Ovary (tissue), 3 donors: ENCODE data around the gene SUSD6.

Experiments used
- CTCF ChIP-seq, 3 donors: fragments of 450-650 bp in 2 of 3; fragments of 200-600 bp in 1 of 3; IDR thresholded peaks; one replicate each; pipeline versions ENCODE4 v1.5.1 to v1.8.0; 2016 to 2022; ENCODE audit warnings: antibody characterized with exemption in 3 of 3, mild to moderate bottlenecking in 1 of 3
- EP300 ChIP-seq: sonication (generic); formaldehyde crosslinking; IDR thresholded peaks from one replicate; pipeline ENCODE4 v1.6.1; 2017; ENCODE audit warnings: antibody characterized with exemption
- donor health status: DM: no; HTN: no; CAD: no.

DNA sequence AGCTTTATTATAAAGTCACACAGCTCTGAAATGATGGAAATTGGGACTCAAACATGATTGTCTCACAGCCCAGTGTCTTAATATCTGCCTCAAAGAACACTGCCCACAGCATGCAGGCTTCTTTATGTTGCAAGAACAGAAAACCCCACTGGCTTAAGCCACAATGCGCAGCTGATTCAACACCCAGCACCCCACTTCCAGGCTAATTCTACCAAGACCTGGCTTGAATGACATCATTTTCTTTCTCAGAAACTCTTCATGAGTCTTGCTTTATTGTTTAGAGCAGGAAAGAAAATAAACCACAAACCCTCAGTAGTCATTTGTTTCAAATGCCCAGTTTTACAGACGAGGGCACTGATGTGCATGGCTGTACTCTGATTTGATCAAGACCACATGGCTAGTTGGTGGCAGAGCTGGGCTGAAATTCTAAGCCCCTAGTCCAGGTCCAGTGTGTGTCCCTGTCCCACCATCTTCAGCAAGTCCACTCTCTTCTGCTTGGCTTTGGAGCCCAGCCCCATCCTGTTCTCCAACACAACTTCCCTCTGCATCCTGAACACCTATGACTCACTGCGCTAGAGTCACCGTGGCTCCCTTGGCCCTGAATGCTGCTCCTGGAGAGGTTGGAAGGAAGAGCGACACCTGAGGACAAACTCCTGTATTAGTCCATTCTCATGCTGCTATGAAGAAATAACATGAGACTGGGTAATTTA, 105.2 kb downstream of the SUSD6 start:
- no peak for TF ChIP-seq EP300
- TF ChIP-seq CTCF (IDR thresholded peaks at IDR 0.05): no peak
